ENCODE measurements around the gene SYNE1.
"Not testable (repeated sequence)": the region's sequence is repeated elsewhere in the genome, so short reads cannot be mapped to it uniquely, and the experiment has no call there.

Gene SYNE1

DNA sequence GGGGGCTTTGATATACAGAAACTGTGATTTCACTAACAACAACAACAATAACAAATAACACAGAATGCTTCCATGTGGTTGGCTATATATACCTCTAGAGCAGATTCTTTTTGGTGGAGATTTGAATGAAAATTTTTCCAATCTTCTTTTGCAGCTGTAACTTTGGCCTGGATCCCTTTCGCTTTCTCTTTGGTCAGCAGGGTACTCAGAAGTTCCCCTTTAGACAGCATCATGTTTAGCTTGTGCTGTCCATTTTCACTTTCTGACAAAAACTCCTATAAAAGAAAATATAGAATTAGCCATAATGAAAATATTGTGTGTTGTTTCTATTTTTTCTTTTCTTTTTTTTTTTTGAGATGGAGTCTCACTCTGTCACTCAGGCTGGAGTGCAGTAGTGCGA lies 264.2 kb downstream of the SYNE1 start:
- DNase-seq (ENCODE audit: low read depth in 2 of 2): no peak

DNA sequence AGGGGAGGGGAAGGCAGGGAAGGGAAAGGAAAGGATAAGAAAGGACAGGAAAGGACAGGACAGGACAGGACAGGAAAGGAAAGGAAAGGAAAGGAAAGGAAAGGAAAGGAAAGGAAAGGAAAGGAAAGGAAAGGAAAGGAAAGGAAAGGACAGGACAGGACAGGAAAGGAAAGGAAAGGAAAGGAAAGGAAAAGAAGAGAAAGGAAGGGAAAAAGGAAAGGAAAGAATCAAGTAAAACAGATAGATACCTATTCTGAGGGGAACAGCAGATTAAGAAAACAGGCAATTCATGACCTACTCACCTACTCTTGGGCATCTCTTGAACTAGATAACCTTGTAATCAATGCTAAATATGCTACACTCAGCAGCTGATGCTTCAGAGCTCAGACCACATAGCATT lies 265.4 kb downstream of the SYNE1 start:
- no peak for DNase-seq (ENCODE audit: low read depth in 2 of 2)

DNA sequence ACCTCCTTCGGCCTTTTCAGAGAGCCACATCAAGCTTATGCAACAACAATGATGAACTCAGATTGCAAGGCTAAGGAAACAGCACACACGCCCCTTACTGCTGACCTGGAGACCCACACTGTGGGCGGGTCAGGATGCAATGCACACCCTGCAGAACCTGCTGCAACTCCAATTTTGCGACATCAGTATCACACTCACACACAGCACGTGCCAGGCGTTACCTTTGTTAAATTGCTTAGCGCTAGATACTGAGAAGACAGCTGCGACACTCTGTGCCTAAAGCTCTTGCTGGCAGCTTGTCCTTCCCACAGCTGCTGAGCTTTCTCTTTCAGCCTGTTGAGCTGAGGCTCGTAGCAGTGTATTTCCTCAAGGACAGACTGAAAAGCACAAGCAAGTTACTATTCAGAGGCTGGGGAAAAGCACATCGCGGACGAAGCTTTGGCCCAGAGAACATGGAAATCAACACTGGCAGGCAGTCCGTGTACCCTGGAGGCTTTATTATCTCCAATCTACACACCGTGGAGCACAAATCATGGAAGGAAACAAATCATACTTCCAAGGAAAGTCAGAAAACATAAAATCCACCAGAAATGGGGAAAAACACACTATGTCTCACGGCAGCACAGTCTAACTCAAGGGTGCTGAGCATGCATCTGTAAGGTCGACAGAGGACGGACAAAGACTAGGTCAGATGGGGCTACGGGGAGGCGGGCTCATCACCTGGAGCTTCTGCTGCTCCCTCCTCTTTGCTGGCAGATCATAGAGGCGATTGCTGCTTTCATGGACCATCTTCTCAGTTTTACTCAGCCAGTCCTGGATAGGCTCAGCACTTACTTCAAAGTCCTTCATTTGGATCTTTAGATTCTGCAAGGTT lies 268.2 kb downstream of the SYNE1 start:
- no peak for DNase-seq (ENCODE audit: low read depth in 2 of 2)

DNA sequence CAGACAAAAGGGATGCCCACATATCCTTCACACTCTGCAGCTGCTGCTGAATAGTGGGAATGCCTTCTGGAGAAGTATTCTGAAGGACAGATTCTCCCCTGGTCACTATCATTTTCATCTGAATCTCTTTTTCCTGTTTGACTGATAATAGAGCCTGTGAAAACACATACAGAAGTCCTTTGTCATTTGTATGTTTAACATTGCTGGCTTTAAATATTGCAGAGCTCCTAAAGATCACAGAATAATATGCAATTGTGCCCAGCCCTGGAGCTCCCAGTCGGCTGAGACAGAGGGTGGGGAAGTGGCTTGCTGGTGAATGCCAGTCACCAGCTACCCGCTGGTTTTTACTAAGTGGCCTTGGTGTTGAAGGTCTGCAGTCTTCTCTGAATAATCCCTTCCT lies 272.3 kb downstream of the SYNE1 start:
- no peak for DNase-seq (ENCODE audit: low read depth in 2 of 2)

DNA sequence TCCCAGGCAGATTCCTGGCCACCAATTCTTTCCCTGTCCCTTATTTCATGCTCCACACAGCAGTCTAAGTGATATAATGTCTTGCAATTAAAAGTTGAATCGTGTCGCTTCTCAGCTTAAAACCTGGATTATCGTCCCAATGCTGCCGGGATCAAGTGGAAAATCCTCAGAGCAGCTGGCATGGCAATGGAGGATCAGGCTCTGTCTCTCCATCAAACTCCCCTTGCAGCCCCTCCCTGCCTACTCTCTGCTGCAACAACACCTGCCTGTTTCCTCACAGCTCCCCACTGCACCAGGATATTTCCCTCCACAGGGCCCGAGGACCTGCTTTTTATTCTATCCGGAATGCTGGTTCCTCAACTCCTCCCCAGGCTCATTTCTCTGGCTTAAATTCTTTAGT lies 277.1 kb downstream of the SYNE1 start:
- no peak for DNase-seq (ENCODE audit: low read depth in 2 of 2)

DNA sequence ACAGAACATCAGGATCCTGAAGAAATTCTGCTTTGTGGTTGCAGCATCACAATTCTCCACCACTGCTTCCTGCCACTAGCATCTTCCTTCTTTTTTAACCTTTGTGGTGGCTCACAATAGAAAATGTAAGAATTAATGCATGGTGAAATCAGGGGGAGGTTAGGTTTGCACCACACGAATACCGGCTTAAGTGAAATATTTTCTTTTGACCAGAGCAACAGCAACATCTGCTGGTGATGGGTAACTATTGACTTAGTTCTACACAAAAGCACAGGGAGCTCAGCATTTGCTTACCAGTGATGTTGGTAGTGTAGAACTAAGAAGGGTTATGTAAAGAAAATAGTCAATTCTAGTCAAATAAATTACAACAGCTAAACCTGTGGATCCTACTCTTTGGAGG lies 280.5 kb downstream of the SYNE1 start:
- DNase-seq (ENCODE audit: low read depth in 2 of 2): no peak

DNA sequence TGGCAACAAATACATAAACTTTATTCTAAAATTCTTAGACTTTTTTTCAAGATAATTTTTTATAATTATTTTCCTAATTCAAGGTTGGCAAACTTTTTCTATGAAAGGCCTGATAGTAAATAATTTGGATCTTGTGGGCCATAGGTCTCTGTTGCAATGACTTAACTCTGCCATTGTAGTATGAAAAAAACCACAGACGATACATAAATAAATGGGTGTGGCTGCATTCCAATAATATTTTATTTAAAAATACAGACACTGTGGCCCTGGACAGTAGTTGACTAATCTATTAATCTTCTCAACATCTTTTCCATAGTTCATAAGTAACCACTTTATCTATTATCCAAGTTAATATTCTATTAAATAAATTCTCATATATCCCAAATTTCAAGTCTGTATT lies 281.1 kb downstream of the SYNE1 start:
- no peak for DNase-seq (ENCODE audit: low read depth in 2 of 2)

DNA sequence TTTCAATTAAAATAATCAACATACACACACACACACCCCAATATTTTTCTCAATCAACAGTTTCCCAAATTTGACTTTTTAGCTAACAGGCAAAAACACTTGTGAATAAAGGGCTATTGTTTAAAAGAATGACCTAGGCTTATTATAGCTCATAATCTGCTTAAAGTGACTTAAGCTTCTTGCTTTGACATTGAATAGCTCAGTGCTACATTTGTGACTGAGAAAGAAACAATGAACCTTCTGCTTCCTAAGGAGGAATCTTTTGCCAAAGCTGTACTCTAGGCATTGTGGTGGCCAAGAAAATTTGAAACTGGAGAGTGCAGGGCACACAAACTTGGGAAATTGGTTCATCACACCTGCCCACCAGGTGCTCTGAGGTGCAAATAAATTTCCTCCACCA lies 282.0 kb downstream of the SYNE1 start:
- DNase-seq (ENCODE audit: low read depth in 2 of 2): no peak

DNA sequence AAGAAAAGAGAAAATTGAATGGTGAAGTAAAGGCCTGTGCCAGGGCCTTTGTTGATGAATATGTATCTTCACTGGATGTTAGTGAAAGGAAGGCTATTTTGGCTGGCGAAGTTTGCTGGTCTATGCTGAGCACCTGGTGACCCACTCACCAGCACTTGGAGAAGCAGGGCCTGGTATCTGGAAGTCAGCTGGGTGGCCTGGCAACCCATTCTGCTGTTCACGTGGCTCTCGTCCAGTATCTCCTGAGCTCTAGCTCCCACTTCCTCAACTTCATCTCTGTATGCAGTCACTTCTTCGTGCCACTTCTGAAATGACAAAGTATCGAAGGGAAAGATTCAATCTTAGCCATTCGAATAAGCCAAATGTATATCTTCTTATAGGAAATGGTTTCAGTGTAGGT lies 283.7 kb downstream of the SYNE1 start:
- DNase-seq (ENCODE audit: low read depth in 2 of 2): no peak

DNA sequence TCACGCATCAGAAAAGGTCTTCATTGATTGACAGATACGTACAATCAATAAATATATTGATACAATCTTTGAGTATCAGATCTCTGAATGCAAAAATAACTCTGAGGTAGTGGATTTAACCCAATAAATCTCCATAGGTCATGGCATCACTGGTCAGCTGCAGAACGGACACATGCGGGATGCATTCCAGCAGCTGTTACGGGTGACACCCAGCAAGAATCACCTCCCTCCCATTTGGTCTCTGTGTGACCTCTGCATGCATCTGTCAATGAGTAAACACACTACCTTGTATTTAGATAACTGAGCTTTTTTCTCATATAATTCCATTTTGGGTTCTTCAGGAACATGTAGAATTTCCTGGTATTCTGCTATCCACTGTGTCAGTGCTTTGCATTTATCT lies 285.4 kb downstream of the SYNE1 start:
- DNase-seq (ENCODE audit: low read depth in 2 of 2): no peak

DNA sequence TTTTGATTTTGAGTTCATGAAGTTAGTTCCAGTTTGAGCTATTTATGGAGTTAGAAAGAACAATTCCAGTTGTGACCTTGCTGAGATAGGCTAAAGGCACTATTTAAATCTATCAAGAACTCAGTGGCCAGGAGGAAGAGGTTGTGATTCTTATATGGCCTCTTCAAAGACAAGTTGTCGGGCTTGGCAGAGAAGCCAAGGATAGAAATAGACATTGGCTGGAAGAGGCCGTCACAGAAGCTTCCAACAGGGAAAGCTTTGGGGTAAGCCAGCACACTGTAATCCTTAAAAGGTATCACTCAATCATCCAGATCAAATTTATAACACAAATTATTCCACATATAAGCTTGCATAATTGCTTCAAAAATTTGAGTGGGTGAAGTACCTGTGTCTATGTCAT lies 286.1 kb downstream of the SYNE1 start:
- DNase-seq (ENCODE audit: low read depth in 2 of 2): no peak

DNA sequence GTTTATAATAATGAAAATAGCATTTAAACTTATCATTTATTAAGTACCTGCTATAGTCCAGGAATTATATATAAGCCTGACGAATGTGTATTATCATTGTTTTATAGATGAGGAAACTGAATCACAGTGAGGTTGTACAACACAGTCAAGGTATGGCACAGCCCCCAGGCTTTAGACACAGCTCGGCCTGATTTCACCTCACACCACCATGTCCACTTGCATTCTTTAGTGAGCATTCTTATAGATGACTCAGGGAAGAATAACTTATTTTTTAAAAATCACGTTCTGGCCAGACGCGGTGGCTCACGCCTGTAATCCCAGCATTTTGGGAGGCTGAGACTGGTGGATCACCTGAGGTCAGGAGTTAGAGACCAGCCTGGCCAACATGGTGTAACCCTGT lies 289.0 kb downstream of the SYNE1 start:
- no peak for DNase-seq (ENCODE audit: low read depth in 2 of 2)

DNA sequence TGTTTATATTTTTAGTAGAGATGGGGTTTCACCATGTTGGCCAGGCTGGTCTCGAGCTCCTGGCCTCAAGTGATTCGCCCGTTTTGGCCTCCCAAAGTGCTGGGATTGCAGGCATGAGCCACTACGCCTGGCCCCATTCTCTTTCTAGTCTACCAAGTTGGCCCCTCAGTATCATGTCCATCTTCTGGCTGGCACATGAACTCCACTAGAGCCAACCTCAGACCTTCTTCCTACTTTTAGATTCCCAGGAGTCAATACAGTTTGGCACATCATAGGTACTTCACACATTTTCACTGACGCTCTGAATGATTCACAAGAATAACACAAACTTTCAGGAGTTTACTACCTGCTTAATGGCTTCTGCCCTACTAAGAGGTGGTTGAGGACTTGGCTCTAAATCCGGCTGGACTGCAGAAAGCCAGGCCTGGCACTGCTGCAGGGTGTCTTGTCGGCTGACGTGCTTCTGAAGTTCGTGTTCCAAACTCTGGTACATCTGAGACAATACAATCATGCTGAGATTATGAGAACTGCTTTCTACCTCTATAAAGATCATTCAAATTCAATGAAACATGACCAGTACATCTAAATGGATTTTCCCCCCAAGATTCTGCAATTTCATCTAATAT lies 293.3 kb downstream of the SYNE1 start:
- no peak for DNase-seq (ENCODE audit: low read depth in 2 of 2)

DNA sequence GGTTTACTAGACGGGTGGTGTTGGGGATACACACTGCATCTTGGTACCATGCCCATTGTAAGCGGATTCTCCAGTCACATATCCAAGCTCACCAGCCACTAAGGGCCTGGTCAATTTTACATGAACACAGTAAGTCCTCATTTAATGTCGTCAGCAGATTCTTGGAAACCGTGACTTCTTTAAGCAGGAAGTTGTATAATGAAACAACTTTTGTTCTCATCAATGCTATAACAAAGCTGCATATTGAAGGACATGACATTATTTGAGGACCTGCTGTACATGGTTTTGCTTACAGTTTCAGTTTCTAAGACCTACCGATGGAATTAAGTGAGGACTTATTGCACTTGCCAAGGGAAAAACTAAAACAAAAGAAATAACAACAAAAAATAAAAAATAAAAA lies 295.6 kb downstream of the SYNE1 start:
- DNase-seq (ENCODE audit: low read depth in 2 of 2): no peak

DNA sequence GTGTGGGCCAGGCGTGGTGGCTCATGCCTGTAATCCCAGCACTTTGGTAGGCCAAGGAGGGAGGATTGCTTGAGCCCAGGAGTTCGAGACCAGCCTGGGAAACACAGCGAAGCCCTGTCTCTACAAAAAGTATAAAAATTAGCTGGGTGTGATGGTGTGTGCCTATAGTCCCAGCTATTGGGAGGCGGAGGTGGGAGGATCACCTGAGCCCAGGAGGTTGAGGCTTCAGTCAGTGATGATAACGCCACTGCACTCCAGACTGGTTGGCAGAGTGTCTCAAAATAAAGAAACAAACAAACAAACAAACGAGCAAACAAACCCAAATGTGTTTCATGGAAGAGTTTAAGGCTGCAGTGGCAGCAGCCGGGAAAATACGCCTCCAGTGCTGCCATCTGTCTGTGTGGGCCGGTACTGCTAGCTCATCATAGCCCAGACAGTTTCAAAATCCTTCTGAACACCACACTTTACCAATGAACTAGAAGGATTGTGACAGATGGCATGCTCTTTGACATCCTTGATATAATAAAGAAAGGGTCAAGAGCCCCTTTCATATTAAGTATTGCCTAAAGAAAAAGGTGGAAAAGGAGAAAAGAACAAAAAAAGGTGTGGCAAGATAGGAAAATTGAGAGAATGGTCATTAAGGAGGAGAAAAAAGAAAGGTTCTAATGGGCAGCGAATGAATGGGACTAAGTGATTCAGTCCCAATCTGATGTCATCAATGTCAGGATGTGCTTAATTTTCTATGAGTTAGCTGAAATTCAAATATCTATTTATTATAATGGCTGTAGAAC lies 298.6 kb downstream of the SYNE1 start:
- peak; percentile 16 to 50 for DNase-seq (ENCODE audit: low read depth in 2 of 2)

DNA sequence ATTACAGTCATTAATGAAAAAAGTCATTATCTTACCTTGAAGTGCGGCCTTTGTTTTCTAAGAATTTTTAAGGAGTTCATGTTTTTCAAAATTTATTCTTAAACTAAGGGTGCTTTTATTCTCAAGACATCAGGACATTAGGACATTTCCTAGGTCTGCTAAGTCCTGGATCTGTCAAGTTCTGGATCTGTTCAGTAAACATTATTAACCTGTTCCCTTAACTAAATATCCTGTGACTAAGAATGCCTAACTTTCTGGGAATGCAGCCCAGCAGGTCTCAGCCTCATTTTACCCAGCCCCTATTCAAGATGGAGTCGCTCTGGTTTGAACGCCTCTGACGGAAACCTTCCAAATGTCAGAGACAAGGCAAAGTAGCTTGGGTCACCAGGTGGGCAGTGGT lies 302.6 kb downstream of the SYNE1 start:
- DNase-seq (ENCODE audit: low read depth in 2 of 2): no peak

DNA sequence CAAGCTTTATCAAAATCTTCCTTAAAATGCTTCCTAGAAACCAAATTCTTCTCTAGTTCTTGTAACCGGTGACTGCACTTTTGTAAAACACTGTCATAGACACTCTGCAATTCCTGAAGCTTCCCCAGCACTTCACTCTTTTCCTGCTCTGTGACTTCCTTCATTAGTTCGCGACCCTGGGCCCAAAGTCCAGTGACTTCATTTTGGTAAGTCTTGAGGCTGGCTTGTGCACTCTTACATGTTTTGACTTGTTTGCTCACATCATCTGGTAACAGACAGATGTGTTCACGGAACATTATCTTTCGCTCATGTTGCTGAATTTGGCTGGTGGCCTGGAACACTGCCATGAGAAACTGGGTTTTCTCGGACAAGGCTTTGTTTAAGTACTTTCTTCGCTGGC lies 306.2 kb downstream of the SYNE1 start:
- no peak for DNase-seq (ENCODE audit: low read depth in 2 of 2)

DNA sequence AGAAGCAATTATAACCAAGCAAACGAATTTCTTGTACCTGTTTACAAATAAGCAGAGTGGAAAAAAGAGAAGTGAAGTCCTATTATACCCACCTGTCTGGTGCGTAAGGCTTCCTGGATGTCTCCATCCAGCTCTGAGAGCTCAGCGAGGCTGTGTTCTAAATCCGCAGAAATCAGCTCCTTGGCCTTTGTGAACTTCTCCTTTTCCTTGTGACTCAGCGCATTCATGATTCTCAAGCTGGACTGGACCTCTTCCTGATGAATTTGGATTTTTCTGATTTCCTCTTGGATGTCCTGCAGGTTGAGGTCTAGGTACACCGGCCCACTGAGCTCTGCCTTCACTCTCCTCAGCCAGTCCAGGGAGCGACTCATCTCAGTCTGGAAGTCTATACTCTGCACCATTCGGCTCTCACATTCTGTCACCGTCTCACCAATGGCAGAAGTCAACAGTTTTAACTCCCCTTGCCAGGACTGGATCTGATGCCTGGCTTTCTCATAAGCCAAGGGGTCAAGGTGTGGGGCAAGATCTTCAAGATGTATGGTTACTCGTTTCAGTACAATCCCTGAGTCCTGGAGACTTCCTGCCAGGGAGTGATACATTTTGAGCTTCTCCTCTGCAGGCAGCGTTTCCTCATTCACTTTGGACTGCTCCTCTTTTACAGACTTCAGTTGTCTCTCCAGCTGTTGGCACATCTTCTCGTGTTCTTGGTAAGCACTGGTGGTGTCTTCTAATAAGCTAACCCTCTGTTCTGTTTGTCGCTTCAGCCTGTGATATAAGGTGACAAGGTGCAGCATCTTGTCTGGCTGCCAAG lies 307.3 kb downstream of the SYNE1 start:
- no peak for DNase-seq (ENCODE audit: low read depth in 2 of 2)

DNA sequence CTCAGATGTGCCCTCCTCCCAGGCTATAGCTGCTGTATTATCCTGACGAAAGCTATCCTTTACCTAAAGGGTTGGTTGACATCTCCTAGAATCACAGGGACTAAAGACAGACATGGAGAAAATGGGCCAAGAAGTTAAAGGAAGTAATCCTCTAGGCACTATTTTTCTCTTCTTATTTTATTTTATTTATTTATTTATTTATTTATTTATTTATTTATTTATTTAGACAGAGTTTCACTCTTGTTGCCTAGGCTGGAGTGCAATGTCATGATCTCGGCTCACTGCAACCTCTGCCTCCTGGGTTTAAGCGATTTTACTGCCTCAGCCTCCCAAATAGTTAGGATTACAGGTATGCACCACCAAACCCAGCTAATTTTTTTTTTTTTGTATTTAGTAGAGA lies 309.0 kb downstream of the SYNE1 start:
- not testable (repeated sequence) for DNase-seq (ENCODE audit: low read depth in 2 of 2)

DNA sequence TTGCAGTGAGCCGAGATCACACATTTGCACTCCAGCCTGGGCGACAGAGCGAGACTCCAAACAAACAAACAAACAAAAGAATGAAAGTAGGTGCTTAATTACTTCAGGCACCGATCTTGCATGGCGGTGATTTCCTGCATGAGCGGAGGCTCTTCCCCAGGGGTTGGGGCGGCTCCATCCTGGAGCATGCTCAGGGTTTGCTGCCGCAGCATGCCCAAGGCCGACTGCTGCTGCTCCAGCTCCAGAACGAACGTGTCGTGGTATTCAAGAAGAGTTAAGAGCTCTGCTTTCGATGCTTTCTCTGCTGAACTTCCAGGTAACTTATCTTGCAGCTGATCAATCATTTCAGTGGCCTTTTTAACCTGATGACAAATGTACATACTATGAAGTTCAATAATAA lies 313.8 kb downstream of the SYNE1 start:
- DNase-seq (ENCODE audit: low read depth in 2 of 2): no peak

DNA sequence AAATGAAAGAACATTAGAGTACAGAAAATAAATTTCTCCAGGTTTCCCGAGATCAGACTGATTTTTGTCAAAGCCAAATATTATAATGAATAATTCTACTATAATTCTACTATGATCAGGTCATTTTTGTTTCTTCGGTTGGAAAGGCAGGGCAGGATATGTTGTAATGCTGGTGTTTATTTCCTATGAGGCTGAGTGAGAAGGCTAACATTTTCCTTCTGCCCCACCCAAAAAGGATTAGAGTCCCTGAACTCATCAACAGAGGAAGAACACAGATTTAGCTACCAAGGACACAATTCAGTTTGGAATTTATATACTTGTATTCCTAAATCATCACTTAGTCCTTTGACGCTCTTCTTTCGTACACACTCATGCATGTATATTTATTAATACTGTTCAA lies 318.9 kb downstream of the SYNE1 start:
- no peak for DNase-seq (ENCODE audit: low read depth in 2 of 2)

DNA sequence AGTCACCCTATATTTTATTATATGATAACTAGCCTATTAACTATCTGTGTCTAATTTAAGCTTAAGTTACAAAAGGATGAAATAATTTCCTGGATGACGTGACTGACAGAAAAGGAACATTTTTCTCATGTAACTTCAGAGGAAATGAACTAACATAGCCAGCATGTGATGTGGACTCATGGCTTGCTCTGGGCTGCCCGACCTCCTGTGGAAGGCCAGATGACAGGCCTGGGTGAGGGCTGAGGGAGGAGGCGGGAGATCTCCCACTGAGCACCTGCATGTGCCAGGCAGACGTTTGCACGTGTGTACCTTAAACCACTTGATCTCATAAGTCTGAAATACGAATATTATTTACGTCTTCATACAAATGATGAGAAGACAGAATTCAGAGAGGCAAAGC lies 321.1 kb downstream of the SYNE1 start:
- DNase-seq (ENCODE audit: low read depth in 2 of 2): no peak

All from stimulated activated CD4-positive, alpha-beta T cell treated with anti-CD3 and anti-CD28 coated beads, Interleukin-12 subunit alpha, Interleukin-12 subunit beta, amount 100 ng/mL, for 24 hours (primary cell).